Putamen (tissue), 1 donor: ENCODE data around the gene PRRX1.

Source experiments
- DNase-seq: peaks from one replicate; pipeline ENCODE4 v3.0.0-alpha.2; 2016; ENCODE audit warnings: low spot score

Gene PRRX1

DNA sequence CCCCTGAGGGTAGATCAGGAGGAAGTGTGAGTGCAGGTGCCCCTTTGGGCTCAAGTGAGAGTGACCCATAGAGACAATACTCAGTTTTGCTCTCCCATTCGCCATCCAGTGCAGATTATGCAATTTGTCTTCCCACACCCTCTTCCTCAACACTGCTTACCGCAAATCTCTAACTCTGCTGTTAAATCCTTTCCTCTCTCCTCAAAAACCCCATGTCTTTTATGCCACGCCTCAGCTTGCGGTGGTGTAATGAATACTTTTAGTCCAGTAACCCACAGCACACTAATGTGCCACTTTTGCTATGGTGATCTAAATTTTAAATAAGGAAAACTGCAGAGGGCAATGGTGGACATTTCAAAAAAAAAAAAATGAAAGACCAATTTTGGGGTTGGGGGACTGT lies 57.7 kb downstream of the PRRX1 start:
- no peak for DNase-seq

DNA sequence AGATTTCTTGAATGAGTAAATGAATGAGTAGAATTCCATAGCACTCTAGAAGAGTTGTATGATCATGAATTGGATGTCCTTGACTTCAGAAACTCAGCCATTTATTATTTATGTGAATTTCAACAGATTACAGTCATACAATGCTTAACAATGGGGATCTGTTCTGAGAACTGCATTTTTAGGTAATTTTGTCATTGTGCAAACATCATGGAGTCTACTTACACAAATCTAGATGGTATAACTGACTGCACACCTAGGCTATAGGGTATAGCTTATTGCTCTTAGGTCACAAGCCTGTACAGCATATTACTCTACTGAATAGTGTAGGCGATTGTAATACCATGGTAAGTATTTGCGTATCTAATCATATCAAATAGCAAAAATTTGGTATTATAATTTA lies 59.6 kb downstream of the PRRX1 start:
- no peak for DNase-seq

GRCh38 chr1:170725326-170725725 lies 61.4 kb downstream of the PRRX1 start:
- no peak for DNase-seq

- no peak for DNase-seq
Observed at GRCh38 chr1:170727963-170728362, 64.0 kb downstream of the PRRX1 start.

GRCh38 chr1:170729225-170730002 lies 65.5 kb downstream of the PRRX1 start:
- DNase-seq, result no peak

DNA sequence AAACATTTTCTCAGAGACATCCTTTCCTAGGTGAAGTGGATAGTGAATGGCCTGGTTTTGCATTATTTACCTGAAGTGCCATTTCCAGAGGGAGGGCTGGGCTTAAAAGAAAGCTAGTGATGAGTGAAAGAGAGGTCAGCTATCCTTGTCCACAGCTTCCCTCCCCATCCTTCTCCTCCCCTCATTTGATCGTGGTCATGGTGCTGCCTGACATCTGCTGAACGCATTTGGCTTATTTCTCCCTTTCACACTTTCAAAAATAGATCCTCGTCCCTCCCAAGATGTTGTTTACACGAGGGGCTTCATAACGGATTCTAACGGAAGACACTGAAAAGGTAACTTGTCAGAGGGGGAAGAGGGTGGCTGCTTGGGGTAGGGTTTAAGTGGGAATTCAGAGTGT lies 66.1 kb downstream of the PRRX1 start:
- DNase-seq, result no peak

GRCh38 chr1:170730438-170730837 lies 66.5 kb downstream of the PRRX1 start:
- no peak for DNase-seq

GRCh38 chr1:170731566-170732251 lies 67.8 kb downstream of the PRRX1 start:
- no peak for DNase-seq

- DNase-seq, result no peak
Observed at GRCh38 chr1:170732252-170732588, 68.3 kb downstream of the PRRX1 start.

- no peak for DNase-seq
Observed at GRCh38 chr1:170734412-170735175, 70.7 kb downstream of the PRRX1 start.

GRCh38 chr1:170735366-170736263 lies 71.7 kb downstream of the PRRX1 start:
- DNase-seq, result no peak

DNA sequence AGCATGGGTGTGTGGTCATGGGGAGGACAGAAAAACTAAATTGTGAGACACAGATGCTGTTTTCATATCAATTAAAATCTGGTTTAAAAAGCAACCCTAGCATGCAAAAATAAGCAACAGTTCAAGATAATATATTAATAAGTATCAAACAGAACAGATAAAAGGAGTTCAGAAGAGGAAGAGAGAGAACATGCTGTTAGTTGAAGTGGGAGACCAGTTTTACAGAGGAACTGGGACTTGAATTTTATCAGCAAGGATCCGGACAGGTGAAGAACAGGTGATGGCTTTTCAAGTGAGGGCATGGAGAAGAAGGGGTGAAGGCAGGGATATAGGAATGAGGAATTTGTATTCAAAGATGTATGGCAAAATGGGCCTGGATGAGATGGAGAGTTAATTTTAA lies 75.9 kb downstream of the PRRX1 start:
- no peak for DNase-seq

DNA sequence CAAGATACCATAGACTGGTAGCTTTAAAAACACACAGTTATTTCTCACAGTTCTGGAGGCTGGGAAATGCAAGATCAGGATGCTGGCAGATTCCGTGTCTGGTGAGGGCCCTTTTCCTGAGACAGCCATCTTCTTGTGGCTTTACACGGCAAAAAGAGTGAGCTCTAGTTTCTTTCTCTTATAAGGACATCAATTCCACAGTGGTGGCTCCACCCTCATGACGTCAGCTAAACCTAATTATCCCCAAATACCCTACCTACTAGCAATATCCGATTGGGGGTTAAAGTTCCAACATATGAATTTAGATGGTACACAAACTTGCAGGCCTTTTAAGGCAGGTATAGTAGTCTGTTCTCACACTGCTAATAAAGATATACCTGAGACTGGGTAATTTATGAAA lies 77.7 kb downstream of the PRRX1 start:
- no peak for DNase-seq

GRCh38 chr1:170742600-170742999 lies 78.7 kb downstream of the PRRX1 start:
- no peak for DNase-seq

DNA sequence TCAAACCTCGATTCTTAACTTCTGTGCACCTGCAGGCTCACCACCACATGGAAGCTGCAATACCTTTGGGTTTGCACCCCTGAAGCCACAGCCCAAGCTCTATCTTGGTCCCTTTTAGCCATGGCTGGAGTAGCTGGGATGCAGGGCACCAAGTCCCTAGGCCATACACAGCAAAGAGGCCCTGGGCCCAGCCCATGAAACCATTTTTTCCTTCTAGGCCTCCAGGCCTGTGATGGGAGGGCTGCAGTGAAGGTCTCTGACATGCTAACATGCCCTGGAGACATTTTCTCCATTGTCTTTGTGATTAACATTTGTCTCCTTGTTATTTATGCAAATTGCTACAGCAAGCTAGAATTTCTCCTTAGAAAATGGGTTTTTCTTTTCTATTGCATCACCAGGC lies 79.2 kb downstream of the PRRX1 start:
- DNase-seq, result no peak

DNA sequence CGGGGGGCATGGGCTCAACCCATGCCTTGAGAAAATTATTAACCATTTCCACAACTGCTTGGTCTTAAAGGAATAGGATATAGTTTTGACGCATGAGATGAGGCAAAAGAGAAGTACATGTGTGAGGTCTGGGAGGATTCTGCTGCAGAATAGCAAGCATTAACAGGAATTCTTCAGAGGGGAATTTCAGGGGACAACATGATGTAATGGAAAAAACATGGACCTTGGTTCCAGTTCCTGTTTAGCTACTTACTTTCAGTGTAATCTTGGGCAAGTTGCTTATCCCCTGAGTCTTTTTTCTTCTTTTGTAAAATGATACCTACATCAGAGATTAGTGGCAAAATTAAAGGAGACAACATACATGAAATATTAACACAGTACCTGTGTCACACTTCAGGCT lies 85.6 kb downstream of the PRRX1 start:
- DNase-seq, result no peak

DNA sequence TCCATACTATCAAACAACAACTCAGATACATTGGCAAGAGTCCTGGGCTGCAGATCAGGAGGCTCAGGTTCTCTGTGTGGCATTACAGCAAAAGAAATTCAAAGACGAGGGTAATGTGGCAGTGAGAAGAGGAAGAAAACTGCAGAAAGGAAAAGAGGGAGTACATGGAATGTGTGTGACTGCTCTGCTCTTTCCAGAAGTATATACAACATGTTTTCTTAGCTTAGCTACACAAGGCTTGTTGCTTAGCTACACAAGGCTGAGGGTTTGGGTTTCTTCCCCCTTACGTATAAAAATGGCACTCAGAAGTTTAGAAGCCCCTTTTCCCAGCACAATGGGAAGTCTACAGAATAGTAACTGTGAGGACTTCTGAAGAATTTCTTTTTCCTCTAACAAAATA lies 86.0 kb downstream of the PRRX1 start:
- DNase-seq, result no peak

DNA sequence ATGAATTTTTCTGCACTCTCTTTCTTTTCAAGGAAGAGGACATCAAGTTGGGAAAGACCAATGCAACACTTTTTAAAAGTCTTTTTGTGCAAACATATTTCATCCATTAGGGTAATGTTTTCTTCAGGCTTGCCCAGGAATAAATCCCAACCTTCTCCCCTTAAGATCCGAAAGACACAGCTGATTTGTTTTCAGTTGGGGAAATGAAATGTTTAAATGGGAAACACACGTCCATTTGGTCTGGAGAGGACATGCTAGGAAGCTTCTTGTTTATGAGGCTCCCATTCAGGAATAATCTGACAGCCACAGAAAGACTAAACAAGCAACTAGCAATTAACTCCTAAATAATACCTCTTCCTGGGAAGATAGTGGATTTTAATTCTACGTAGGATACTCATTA lies 91.9 kb downstream of the PRRX1 start:
- no peak for DNase-seq

DNA sequence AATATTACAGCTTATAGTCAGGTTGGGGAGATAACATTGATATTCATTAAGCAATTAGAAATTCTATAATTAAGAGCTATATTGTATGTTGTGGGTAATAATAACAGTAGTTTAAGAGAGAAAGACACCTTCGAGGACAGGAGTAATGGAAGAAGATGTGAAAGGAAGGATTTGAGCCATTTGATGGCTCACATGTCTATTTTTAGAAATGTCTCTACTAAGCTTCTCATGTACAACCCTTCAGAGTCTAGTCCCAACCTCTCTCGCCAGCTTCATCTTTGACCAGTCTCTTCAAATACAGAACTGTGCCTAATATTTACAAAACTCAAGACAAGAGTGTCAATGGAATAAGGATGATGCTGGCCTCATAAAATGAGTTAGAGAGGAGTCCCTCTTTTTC lies 95.1 kb downstream of the PRRX1 start:
- DNase-seq, result no peak

DNA sequence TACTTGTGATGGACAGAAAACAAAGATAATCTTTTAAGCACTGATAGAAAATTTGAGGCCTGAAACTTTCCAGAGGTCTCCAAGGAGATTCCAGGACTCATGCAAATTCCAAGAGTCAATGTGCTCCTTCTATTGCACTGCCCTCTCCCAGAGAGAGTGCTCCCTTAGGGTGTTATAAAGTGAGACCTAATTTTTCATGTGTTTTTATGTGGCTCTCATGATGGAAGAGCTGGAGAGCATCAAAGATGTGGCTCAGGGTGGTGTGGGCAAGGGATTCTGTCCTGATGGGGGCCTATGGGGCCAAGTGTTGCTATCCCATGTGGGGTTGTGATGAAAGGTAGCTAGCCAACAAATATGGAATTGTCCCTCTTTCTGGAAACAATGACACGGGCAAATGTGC lies 101.3 kb downstream of the PRRX1 start:
- DNase-seq, result no peak

DNA sequence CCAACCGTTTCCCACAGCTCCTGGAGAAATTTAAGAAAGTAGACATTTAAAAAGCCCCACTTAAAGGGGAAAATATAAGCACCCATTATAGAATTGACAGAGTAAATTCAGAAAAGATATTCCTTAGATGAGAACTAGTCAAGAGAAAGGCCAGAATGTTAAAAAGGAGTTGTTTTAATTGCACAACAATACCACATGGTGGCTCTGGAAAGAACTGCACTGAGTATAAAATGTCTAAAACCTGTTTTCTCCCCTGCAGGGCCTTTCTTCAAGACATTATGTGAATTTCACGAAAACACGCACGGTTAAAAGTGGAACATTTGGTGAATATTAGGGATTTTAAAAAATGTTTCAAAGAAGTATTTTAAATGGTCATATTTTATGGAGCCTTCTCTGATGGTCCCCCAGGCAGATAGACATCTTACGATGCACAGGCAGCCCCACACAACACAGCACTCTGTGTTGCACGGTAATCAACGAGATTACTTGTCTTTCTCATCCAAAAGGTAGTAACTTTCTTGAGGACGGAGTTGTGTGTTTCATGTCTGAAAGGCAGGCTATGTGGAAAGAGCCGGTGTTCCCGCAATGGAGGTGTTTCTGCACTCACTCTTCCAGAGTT lies 101.9 kb downstream of the PRRX1 start:
- DNase-seq, result no peak

DNA sequence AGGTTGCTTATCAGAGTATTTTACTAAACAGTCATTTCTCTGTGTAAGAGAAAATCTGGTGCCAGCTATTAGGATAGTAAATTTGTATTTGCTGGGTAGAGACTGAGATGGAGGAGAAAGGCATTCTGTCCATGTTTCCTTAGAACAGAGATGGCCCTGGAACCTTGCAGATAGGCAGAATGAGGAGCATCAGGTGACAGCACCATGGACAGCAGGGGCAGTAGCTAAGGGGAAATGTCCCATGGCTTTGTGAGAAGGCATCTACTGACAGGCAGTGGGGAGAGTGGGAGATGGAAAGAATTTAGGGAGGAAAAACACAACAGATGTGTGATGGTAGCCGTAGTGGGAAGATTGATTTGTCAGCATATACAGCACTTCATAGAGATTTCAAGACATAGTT lies 105.0 kb downstream of the PRRX1 start:
- DNase-seq, result no peak
